EH (cell line): ENCODE results near the gene ANGPT4.
"Not testable (repeated sequence)": the region's sequence is repeated elsewhere in the genome, so short reads cannot be mapped to it uniquely, and the experiment has no call there.

Source experiments
- DNase-seq: peaks from one replicate; pipeline ENCODE4 v3.0.0-alpha.2; 2015; ENCODE audit warnings: low read depth

The ANGPT4 gene

GRCh38 chr20:842547-842940, 73.6 kb downstream of the ANGPT4 start:
- no peak for DNase-seq

GRCh38 chr20:841568-842546, 74.3 kb downstream of the ANGPT4 start:
- no peak for DNase-seq

GRCh38 chr20:840858-841567, 75.1 kb downstream of the ANGPT4 start:
- no peak for DNase-seq

- no peak for DNase-seq
Measured at GRCh38 chr20:840503-840857, 75.7 kb downstream of the ANGPT4 start.

- no peak for DNase-seq
Measured at GRCh38 chr20:839626-840025, 76.5 kb downstream of the ANGPT4 start.

- no peak for DNase-seq
Measured at GRCh38 chr20:839015-839414, 77.1 kb downstream of the ANGPT4 start.

- no peak for DNase-seq
Measured at GRCh38 chr20:836190-836589, 79.9 kb downstream of the ANGPT4 start.

- no peak for DNase-seq
Measured at GRCh38 chr20:835608-836045, 80.5 kb downstream of the ANGPT4 start.

- no peak for DNase-seq
Measured at GRCh38 chr20:834151-834746, 81.9 kb downstream of the ANGPT4 start.

GRCh38 chr20:833450-834150, 82.5 kb downstream of the ANGPT4 start, which contains the start of gene FAM110A:
FAM110A (plus strand) TSS chr20:833715; CDS start chr20:844805, 11,090 bp downstream.
- peak; percentile 94 for DNase-seq

- DNase-seq, result no peak
Measured at GRCh38 chr20:833121-833449, 83.0 kb downstream of the ANGPT4 start.

- DNase-seq, result no peak
Measured at GRCh38 chr20:831956-832355, 84.2 kb downstream of the ANGPT4 start.

GRCh38 chr20:831251-831650, 84.9 kb downstream of the ANGPT4 start:
- no peak for DNase-seq

- DNase-seq, result peak; percentile 91
Measured at GRCh38 chr20:830011-830521, 86.1 kb downstream of the ANGPT4 start.

GRCh38 chr20:829551-829950, 86.6 kb downstream of the ANGPT4 start:
- peak; percentile 75 for DNase-seq

GRCh38 chr20:828987-829386, 87.1 kb downstream of the ANGPT4 start:
- no peak for DNase-seq

GRCh38 chr20:827981-828380, 88.2 kb downstream of the ANGPT4 start:
- not testable (repeated sequence) for DNase-seq

- DNase-seq, result no peak
Measured at GRCh38 chr20:826695-827323, 89.3 kb downstream of the ANGPT4 start.

GRCh38 chr20:825710-826421, 90.3 kb downstream of the ANGPT4 start:
- DNase-seq, result peak; percentile 53

GRCh38 chr20:824916-825315, 91.2 kb downstream of the ANGPT4 start:
- no peak for DNase-seq

- no peak for DNase-seq
Measured at GRCh38 chr20:824490-824889, 91.6 kb downstream of the ANGPT4 start.
